ENCODE data around the gene B3GNT3. TPM values are rescaled to one million over a fixed set of nuclear protein-coding genes. Genes with fewer than 3 reads are reported as not detected.

Gene B3GNT3
- total RNA-seq, 1 donor from 2014 or later, result not detected

DNA sequence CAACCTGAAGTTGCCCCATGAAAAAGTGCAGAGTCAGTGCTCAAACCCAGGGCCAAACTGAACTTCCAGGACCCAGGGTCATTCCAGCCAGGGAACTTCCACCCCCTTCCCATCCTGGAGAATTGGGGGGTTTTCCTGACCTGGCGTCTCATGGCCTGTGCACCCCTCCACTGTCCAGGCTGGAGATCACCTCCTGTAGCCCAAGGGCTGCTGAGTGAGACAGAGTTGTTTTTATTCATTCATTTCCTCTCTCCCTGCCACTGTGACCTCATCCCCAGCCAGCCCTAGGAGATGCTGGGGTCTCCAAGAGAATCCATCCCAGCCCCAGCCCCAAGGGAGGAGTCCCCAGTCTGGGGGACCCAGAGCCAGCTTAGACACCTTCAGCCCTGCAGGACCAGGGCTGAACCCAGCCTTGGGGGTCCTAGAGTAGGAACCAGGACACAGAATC is 39.5 kb upstream of the B3GNT3 start:
- peaks cover 14% of the 10 kb centered on the region for H3K4me1 ChIP-seq
- H2AFZ ChIP-seq (replicated peaks), result no peak overlapping the region
- Mint-ChIP-seq H3K9me3 (no peaks in the 10 kb centered on the region), H3K4me1 (peaks cover 50% of the 10 kb centered on the region), H3K27me3 (ENCODE audit: insufficient read depth, low read depth) (peaks cover 2% of the 10 kb centered on the region), H3K27ac (peak overlapping the region; percentile 96), H3K4me3 (peak overlapping the region; percentile 76), H3K36me3 (peaks cover 8% of the 10 kb centered on the region)
- H3K27me3 ChIP-seq, result no peaks in the 10 kb centered on the region
- H3F3A ChIP-seq (ENCODE audit: low read depth), result peaks cover 10% of the 10 kb centered on the region
- H3K9ac ChIP-seq, result no peak overlapping the region
- no peaks in the 10 kb centered on the region for H3K79me2 ChIP-seq (ENCODE audit: low read depth)
- H3K4me2 ChIP-seq, result peak overlapping the region; percentile 66
- TF ChIP-seq, protein P1, sequence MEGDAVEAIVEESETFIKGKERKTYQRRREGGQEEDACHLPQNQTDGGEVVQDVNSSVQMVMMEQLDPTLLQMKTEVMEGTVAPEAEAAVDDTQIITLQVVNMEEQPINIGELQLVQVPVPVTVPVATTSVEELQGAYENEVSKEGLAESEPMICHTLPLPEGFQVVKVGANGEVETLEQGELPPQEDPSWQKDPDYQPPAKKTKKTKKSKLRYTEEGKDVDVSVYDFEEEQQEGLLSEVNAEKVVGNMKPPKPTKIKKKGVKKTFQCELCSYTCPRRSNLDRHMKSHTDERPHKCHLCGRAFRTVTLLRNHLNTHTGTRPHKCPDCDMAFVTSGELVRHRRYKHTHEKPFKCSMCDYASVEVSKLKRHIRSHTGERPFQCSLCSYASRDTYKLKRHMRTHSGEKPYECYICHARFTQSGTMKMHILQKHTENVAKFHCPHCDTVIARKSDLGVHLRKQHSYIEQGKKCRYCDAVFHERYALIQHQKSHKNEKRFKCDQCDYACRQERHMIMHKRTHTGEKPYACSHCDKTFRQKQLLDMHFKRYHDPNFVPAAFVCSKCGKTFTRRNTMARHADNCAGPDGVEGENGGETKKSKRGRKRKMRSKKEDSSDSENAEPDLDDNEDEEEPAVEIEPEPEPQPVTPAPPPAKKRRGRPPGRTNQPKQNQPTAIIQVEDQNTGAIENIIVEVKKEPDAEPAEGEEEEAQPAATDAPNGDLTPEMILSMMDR (IDR thresholded peaks at IDR 0.05), result no peak
- TF ChIP-seq EZH2phosphoT487 (IDR thresholded peaks at IDR 0.05), result no peak
- no peak for TF ChIP-seq EZH2 (IDR thresholded peaks at IDR 0.05)
- H3K27ac ChIP-seq, result no peak overlapping the region
- H3K9me3 ChIP-seq (ENCODE audit: low read depth), result no peaks in the 10 kb centered on the region
- no peaks in the 10 kb centered on the region for H3K36me3 ChIP-seq
- DNase-seq (ENCODE audit: low spot score), result no peak
- no peaks in the 10 kb centered on the region for H4K20me1 ChIP-seq (ENCODE audit: low read depth)
- H3K4me3 ChIP-seq, result no peak overlapping the region

DNA sequence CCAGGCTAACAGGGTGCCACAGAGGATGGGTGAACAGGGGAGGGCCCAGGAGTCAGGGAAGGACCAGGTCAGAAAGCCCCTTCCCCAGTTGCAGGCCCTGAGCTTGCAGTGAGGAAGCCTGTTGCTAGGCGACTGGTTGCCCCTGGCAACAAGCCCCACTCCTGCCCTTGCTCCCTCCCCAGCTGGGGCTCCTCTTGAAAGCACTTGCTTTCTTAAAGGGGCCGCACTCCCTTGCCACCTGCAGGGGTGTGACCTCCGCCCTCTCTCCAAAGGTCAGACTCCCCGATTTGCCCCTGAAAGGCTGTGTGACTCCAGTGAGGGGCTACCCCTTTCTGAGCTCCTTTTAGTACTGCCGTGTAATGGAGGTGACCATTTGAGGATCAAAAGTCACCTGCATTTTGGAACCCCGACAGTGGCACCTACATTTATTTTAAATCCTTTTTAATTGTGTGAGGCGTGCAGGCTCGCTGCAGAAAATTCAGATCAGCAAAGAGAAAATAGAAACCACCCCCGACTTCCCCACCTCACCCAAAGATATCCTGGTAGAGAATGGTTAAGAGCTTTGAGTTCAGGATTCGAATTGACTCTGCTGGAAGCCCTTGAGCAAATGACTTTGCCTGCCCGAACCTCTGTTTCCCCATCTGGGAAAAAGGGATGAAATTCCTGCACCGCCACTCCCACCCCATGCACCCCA is 38.8 kb upstream of the B3GNT3 start:
- no peaks in the 10 kb centered on the region for H3K27me3 ChIP-seq
- Mint-ChIP-seq H3K4me3 (peak overlapping the region; percentile 76), H3K9me3 (no peaks in the 10 kb centered on the region), H3K4me1 (peaks cover 51% of the 10 kb centered on the region), H3K27me3 (ENCODE audit: insufficient read depth, low read depth) (peaks cover 5% of the 10 kb centered on the region), H3K27ac (peak overlapping the region; percentile 96), H3K36me3 (peaks cover 10% of the 10 kb centered on the region)
- H2AFZ ChIP-seq (replicated peaks), result no peak overlapping the region
- peaks cover 10% of the 10 kb centered on the region for H3F3A ChIP-seq (ENCODE audit: low read depth)
- H3K9me3 ChIP-seq (ENCODE audit: low read depth), result no peaks in the 10 kb centered on the region
- no peaks in the 10 kb centered on the region for H3K36me3 ChIP-seq
- H3K4me3 ChIP-seq, result no peak overlapping the region
- DNase-seq (ENCODE audit: low spot score), result peak; percentile 94
- H3K9ac ChIP-seq, result no peak overlapping the region
- no peaks in the 10 kb centered on the region for H4K20me1 ChIP-seq (ENCODE audit: low read depth)
- TF ChIP-seq EZH2 (IDR thresholded peaks at IDR 0.05), result no peak
- TF ChIP-seq, protein P1 (IDR thresholded peaks at IDR 0.05), result no peak
- TF ChIP-seq EZH2phosphoT487 (IDR thresholded peaks at IDR 0.05), result no peak
- peak overlapping the region; percentile 66 for H3K4me2 ChIP-seq
- peaks cover 14% of the 10 kb centered on the region for H3K4me1 ChIP-seq
- H3K27ac ChIP-seq, result no peak overlapping the region
- H3K79me2 ChIP-seq (ENCODE audit: low read depth), result no peaks in the 10 kb centered on the region

DNA sequence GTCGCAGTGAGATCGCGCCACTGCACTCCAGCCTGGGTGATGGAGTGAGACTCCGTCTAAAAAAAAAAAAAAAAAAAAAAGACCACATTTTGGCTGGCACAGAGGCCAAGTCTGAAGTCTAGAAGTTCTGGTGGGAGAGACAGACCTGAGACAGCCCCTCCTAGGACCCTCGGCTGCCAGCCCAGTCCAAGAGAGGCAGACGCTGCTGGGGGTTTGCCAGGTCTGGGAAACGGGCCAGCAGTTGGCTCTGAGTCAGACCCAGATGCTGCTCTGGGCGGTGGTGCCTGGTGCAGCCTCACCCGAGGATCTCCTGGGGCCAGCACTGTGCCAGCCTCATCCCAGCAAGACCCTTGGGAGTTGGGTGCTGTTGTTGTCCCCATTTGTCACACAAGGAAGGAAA is 37.8 kb upstream of the B3GNT3 start:
- no peaks in the 10 kb centered on the region for H3K79me2 ChIP-seq (ENCODE audit: low read depth)
- peaks cover 15% of the 10 kb centered on the region for H3F3A ChIP-seq (ENCODE audit: low read depth)
- no peak overlapping the region for H3K9ac ChIP-seq
- no peaks in the 10 kb centered on the region for H4K20me1 ChIP-seq (ENCODE audit: low read depth)
- DNase-seq (ENCODE audit: low spot score), result no peak
- Mint-ChIP-seq H3K27me3 (ENCODE audit: insufficient read depth, low read depth) (peaks cover 5% of the 10 kb centered on the region), H3K4me1 (peaks cover 49% of the 10 kb centered on the region), H3K9me3 (no peaks in the 10 kb centered on the region), H3K27ac (no peak overlapping the region), H3K36me3 (peaks cover 11% of the 10 kb centered on the region), H3K4me3 (no peak overlapping the region)
- TF ChIP-seq, protein P1 (IDR thresholded peaks at IDR 0.05), result no peak
- TF ChIP-seq EZH2 (IDR thresholded peaks at IDR 0.05) (no peak), EZH2phosphoT487 (IDR thresholded peaks at IDR 0.05) (no peak)
- no peaks in the 10 kb centered on the region for H3K36me3 ChIP-seq
- no peaks in the 10 kb centered on the region for H3K9me3 ChIP-seq (ENCODE audit: low read depth)
- no peak overlapping the region for H3K27ac ChIP-seq
- H3K4me1 ChIP-seq, result peaks cover 18% of the 10 kb centered on the region
- no peak overlapping the region for H3K4me3 ChIP-seq
- H3K4me2 ChIP-seq, result no peak overlapping the region
- no peak overlapping the region for H2AFZ ChIP-seq (replicated peaks)
- H3K27me3 ChIP-seq, result no peaks in the 10 kb centered on the region

Measured in neural progenitor cell (in vitro differentiated cells).